LHCN-M2 (cell line): ENCODE results near the gene GPATCH3. TPM values are rescaled to one million over a fixed set of nuclear protein-coding genes. Genes with fewer than 3 reads are reported as not detected.

Source experiments
- DNase-seq: peaks from one replicate; pipeline ENCODE4 v3.0.0-alpha.2; 2012; ENCODE audit warnings: low read depth
- total RNA-seq: library from RNA; depleted of rRNA; stranded (reverse); fragments of >200 nt; gene quantifications from 2 replicates; pipeline ENCODE4 v1.2.3, GENCODE V29; 2014; rRNA removed

The GPATCH3 gene
- total RNA-seq, 1 experiment from 2014 or later, result 5.6 TPM

DNA sequence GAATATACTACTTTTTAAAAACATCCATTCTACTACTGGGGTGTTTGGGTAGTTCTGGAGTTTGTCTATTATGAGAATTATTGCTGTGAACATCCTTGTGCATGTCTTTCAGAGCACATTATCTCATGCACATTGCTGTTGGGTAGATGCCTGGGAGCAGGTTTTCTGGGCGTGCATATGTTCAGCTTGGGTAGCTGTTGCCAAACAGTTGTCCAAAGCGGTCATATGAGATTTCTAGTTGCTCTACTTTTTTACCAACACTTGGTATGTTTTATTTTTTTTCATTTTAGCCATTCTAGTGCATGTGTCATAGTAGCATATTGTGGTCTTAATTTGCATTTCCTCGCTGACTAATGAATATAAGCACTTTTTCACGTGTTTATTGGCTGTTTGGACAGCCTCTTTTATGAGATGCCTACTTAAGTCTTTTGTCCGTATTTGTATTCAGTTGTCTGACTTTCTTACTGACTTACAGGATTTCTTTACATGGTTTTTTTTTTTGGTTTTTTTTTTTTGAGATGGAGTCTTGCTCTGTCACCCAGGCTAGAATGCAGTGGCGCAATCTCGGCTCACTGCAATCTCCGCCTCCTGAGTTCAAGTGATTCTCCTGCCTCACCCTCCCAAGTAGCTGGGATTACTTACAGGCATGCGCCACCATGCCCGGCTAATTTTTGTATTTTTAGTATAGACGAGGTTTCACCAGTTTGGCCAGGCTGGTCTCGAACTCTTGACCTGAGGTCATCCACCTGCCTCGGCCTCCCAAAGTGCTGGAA lies 55.7 kb downstream of the GPATCH3 start:
- no peak for DNase-seq

Other genes with a start within 250 kb of the GPATCH3 start
- 18.7 and 21.6 TPM in 2 replicates for gene ARID1A, start 204.5 kb downstream of the GPATCH3 start, total RNA-seq
- gene PIGV, start 112.5 kb downstream of the GPATCH3 start, total RNA-seq, result 17.7 and 20.8 TPM in 2 replicates
- gene ZDHHC18, start 73.8 kb downstream of the GPATCH3 start, total RNA-seq, result 10.4 and 13.0 TPM in 2 replicates
- gene SFN, start 37.3 kb downstream of the GPATCH3 start, total RNA-seq, result not detected in 2 replicates
- gene GPN2, start 10.2 kb downstream of the GPATCH3 start, total RNA-seq, result 10.1 and 12.2 TPM in 2 replicates
- not detected in 2 replicates for gene NR0B2, start 13.5 kb upstream of the GPATCH3 start, total RNA-seq
- gene NUDC, start 21.3 kb upstream of the GPATCH3 start, total RNA-seq, result 67.1 and 71.5 TPM in 2 replicates
- gene KDF1, start 60.0 kb upstream of the GPATCH3 start, total RNA-seq, result not detected in 2 replicates
- 22.4 and 27.0 TPM in 2 replicates for gene TRNP1, start 93.2 kb upstream of the GPATCH3 start, total RNA-seq
- gene TENT5B, start 112.4 kb upstream of the GPATCH3 start, total RNA-seq, result 3.3 and 3.6 TPM in 2 replicates